ENCODE results near the gene FGF2.
"Not testable (repeated sequence)": the region's sequence is repeated elsewhere in the genome, so short reads cannot be mapped to it uniquely, and the experiment has no call there.

Gene FGF2

GRCh38 chr4:122861172-122861943 lies 34.7 kb downstream of the FGF2 start:
- H3K4me3 ChIP-seq (ENCODE audit: low read depth, low read length): no peak overlapping the region
- TF ChIP-seq CTCF (IDR thresholded peaks at IDR 0.05; ENCODE audit: low read depth, low read length): no peak

GRCh38 chr4:122863639-122864038 lies 37.0 kb downstream of the FGF2 start:
- TF ChIP-seq CTCF (IDR thresholded peaks at IDR 0.05; ENCODE audit: low read depth, low read length): no peak
- no peak overlapping the region for H3K4me3 ChIP-seq (ENCODE audit: low read depth, low read length)

- no peak overlapping the region for H3K4me3 ChIP-seq (ENCODE audit: low read depth, low read length)
- TF ChIP-seq CTCF (IDR thresholded peaks at IDR 0.05; ENCODE audit: low read depth, low read length): no peak
Measured at GRCh38 chr4:122865425-122865824, 38.8 kb downstream of the FGF2 start.

- H3K4me3 ChIP-seq (ENCODE audit: low read depth, low read length): not testable (repeated sequence)
Measured at GRCh38 chr4:122868235-122868634, 41.6 kb downstream of the FGF2 start.

GRCh38 chr4:122873146-122873545 lies 46.5 kb downstream of the FGF2 start:
- no peak for TF ChIP-seq CTCF (IDR thresholded peaks at IDR 0.05; ENCODE audit: low read depth, low read length)
- no peak overlapping the region for H3K4me3 ChIP-seq (ENCODE audit: low read depth, low read length)

- TF ChIP-seq CTCF (IDR thresholded peaks at IDR 0.05; ENCODE audit: low read depth, low read length): no peak
- H3K4me3 ChIP-seq (ENCODE audit: low read depth, low read length): no peak overlapping the region
Measured at GRCh38 chr4:122873821-122874593, 47.4 kb downstream of the FGF2 start.

GRCh38 chr4:122875949-122876348 lies 49.3 kb downstream of the FGF2 start:
- H3K4me3 ChIP-seq (ENCODE audit: low read depth, low read length): no peak overlapping the region
- TF ChIP-seq CTCF (IDR thresholded peaks at IDR 0.05; ENCODE audit: low read depth, low read length): no peak

All from WI38 (cell line).